HCT116 (cell line): ENCODE data around the gene MPIG6B.

Source experiments
- CTCF ChIP-seq, 3 experiments: fragments of 200-600 bp in 1 of 3; sonication (generic) in 1 of 3; IDR thresholded peaks in 2 of 3; conservative IDR thresholded peaks in 1 of 3; 2 replicates each; pipeline ENCODE4 v1.5.1; 2012 to 2017; ENCODE audit warnings: low read depth in 2 of 3, low read length in 2 of 3, antibody characterized with exemption in 1 of 3, borderline replicate concordance in 1 of 3, control low read depth in 1 of 3, mild to moderate bottlenecking in 1 of 3, mixed read lengths in 1 of 3, mixed run types in 1 of 3, moderate library complexity in 1 of 3; ENCODE audit not compliant: insufficient read depth in 1 of 3
- EZH2 ChIP-seq: fragments of 200-600 bp; sonication (generic); IDR thresholded peaks from 2 replicates; pipeline ENCODE4 v1.6.1; 2017; ENCODE audit warnings: antibody characterized with exemption, mixed run types
- JUND ChIP-seq: IDR thresholded peaks from 2 replicates; pipeline ENCODE4 v1.6.1; 2012
- MAX ChIP-seq: IDR thresholded peaks from 2 replicates; pipeline ENCODE4 v1.6.1; 2012
- SIN3A ChIP-seq: IDR thresholded peaks from 2 replicates; pipeline ENCODE4 v1.6.1; 2012; ENCODE audit warnings: low read depth
- SP1 ChIP-seq: IDR thresholded peaks from 2 replicates; pipeline ENCODE4 v1.6.1; 2012; ENCODE audit warnings: low read depth
- SRF ChIP-seq: IDR thresholded peaks from 2 replicates; pipeline ENCODE4 v1.6.1; 2012; ENCODE audit warnings: low read depth
- TF ChIP-seq, protein P1 (sequence below): IDR thresholded peaks from 2 replicates; pipeline ENCODE4 v1.6.1; 2011; ENCODE audit warnings: mild to moderate bottlenecking, low read length, moderate library complexity; ENCODE audit not compliant: insufficient replicate concordance; ENCODE audit errors: extremely low read depth

DNA sequence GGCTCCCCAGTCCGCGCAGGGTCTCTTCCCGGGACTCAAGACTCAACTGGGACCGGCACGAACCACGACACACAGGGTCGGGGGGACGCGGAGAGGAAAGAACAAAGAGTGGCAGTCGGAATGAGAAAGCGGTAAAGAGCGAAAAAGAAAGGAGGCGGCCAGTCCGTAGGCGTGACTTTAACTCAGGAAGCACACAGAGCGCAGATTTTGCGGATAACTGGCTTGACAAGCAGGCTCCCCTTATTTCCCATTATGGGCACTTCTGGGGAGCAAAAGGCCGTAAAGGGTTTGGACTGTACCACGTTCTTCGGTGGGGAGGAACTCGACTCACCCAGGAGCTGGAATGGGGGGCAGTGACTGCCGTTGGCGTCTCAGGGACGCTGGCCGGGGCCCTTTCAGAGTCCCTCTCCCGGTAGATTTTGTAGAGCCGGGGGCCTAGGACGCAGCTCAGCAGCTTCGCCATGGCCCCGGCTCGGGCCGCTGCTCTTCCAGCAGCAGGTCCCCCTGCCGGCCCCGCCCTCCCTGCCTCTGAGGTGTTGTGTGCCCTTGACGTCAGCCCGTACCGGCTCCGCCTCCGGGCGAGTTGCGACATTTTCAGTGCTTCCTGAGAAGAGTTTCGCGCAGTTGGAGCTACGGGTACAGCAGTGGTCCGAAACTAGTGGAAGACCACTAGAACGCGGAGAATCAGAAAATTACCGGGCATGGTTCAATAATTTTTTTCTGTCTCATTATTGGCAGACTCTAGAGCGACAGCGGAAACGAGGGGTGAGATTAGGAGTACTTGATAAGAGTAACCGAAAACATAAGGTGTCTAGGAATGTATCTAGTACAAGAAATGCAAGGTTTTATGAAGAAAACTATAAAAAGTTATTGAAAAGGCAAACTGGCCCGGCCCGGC is 20.1 kb upstream of the MPIG6B start, which contains the start of gene ABHD16A:
- TF ChIP-seq EZH2 (no peak), CTCF (IDR thresholded peaks at IDR 0.05 in 2 of 3, conservative IDR thresholded peaks at IDR 0.05 in 1 of 3; ENCODE audit: borderline replicate concordance in 1 of 3, insufficient read depth in 1 of 3, low read depth in 2 of 3, low read length in 2 of 3) (0 out of 6 replicates have a peak, but pooled peaks of 1 of the 3 experiments have one; percentile 4), SP1 (peak; percentile 90), JUND (peak; percentile 35; the same call in 1 of the 2 replicates), SIN3A (peak; percentile 83), SRF (no peak; the same call in none of the 2 replicates), MAX (peak; percentile 50)
- TF ChIP-seq, protein P1, sequence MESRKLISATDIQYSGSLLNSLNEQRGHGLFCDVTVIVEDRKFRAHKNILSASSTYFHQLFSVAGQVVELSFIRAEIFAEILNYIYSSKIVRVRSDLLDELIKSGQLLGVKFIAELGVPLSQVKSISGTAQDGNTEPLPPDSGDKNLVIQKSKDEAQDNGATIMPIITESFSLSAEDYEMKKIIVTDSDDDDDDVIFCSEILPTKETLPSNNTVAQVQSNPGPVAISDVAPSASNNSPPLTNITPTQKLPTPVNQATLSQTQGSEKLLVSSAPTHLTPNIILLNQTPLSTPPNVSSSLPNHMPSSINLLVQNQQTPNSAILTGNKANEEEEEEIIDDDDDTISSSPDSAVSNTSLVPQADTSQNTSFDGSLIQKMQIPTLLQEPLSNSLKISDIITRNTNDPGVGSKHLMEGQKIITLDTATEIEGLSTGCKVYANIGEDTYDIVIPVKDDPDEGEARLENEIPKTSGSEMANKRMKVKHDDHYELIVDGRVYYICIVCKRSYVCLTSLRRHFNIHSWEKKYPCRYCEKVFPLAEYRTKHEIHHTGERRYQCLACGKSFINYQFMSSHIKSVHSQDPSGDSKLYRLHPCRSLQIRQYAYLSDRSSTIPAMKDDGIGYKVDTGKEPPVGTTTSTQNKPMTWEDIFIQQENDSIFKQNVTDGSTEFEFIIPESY: peak; percentile 77
